Erythroblast (primary cell): ENCODE measurements around the gene P2RY4.

Source experiments
- GATA1 ChIP-seq: IDR thresholded peaks from 2 replicates; pipeline ENCODE4 v1.6.1; 2011; ENCODE audit warnings: low read depth, mild to moderate bottlenecking, control low read depth, low read length, moderate library complexity
- POLR2A ChIP-seq: IDR thresholded peaks from 2 replicates; pipeline ENCODE4 v1.6.1; 2011; ENCODE audit warnings: mild to moderate bottlenecking, low read length

- TF ChIP-seq POLR2A (no peak), GATA1 (no peak)
These were observed 33.6 kb upstream of the P2RY4 start for GRCh38 chrX:70293621-70294020.
